Osteoblast (primary cell): ENCODE data around the gene FAM83G. TPM values are rescaled to one million over a fixed set of nuclear protein-coding genes. Genes with fewer than 3 reads are reported as not detected.
A peak's percentile ranks its signal among the peaks of the same experiment; 100 is the strongest.

ENCODE experiments used
- DNase-seq: peaks from one replicate; pipeline ENCODE4 v3.0.0; 2011; ENCODE audit warnings: low spot score, mixed read lengths; ENCODE audit not compliant: insufficient read length; ENCODE audit errors: missing footprints
- H2AFZ ChIP-seq: 2 replicates; pipeline ENCODE4 v1.6.0; 2011; ENCODE audit warnings: mild to moderate bottlenecking, low read length
- H3K27ac ChIP-seq: 2 replicates; pipeline ENCODE4 v1.5.1; 2011; ENCODE audit warnings: mild to moderate bottlenecking, low read depth, low read length, moderate library complexity
- H3K27me3 ChIP-seq: 2 replicates; pipeline ENCODE4 v1.6.0; 2012; ENCODE audit warnings: mild to moderate bottlenecking, control low read depth, inconsistent platforms, low read length, moderate library complexity; ENCODE audit not compliant: insufficient read depth
- H3K36me3 ChIP-seq: 2 replicates; pipeline ENCODE4 v1.5.1; 2011; ENCODE audit warnings: mild to moderate bottlenecking, low read length, control low read depth, moderate library complexity; ENCODE audit not compliant: insufficient read depth
- H3K4me1 ChIP-seq: 2 replicates; pipeline ENCODE4 v1.5.1; 2011; ENCODE audit warnings: mild to moderate bottlenecking, low read length, control low read depth, moderate library complexity; ENCODE audit not compliant: insufficient read depth
- H3K4me2 ChIP-seq: 2 replicates; pipeline ENCODE4 v1.6.0; 2011; ENCODE audit warnings: mild to moderate bottlenecking, low read length; ENCODE audit not compliant: insufficient read depth
- H3K4me3 ChIP-seq: fragments of 200-600 bp; sonication (generic); 3 replicates; pipeline ENCODE4 v1.5.1; 2012; ENCODE audit warnings: mild to moderate bottlenecking, low read length, inconsistent platforms; ENCODE audit not compliant: insufficient read depth
- H3K79me2 ChIP-seq: 2 replicates; pipeline ENCODE4 v1.6.0; 2012; ENCODE audit warnings: mild to moderate bottlenecking, low read length, control low read depth, inconsistent platforms; ENCODE audit not compliant: insufficient read depth
- H3K9me3 ChIP-seq: 2 replicates; pipeline ENCODE4 v1.5.1; 2011; ENCODE audit warnings: low read depth, low read length, control low read depth
- H4K20me1 ChIP-seq: 2 replicates; pipeline ENCODE4 v1.6.0; 2012; ENCODE audit warnings: mild to moderate bottlenecking, low read length, control low read depth; ENCODE audit not compliant: insufficient read depth
- CTCF ChIP-seq: IDR thresholded peaks from 2 replicates; pipeline ENCODE4 v1.5.1; 2011; ENCODE audit warnings: mild to moderate bottlenecking, low read depth, low read length, moderate library complexity; ENCODE audit errors: extremely low read depth
- total RNA-seq: library from RNA; depleted of rRNA; stranded (reverse); fragments of >200 nt; gene quantifications from 2 replicates; pipeline ENCODE4 v1.2.3, GENCODE V29; 2012

The FAM83G gene
- total RNA-seq, 1 donor: 11.6 TPM

- Histone ChIP-seq H3K9me3 (no peaks in the 10 kb centered on the region), H3K27ac (no peak overlapping the region)
These were observed 2.1 kb upstream of the FAM83G start for GRCh38 chr17:19006698-19007097.

GRCh38 chr17:19005789-19006430 is 1.3 kb upstream of the FAM83G start:
- no peak for DNase-seq
- Histone ChIP-seq H4K20me1 (peaks cover 11% of the 10 kb centered on the region), H3K4me2 (no peak overlapping the region), H3K79me2 (peaks cover 30% of the 10 kb centered on the region), H2AFZ (no peak overlapping the region), H3K27ac (no peak overlapping the region), H3K4me1 (peaks cover 28% of the 10 kb centered on the region), H3K9me3 (no peaks in the 10 kb centered on the region), H3K27me3 (no peaks in the 10 kb centered on the region), H3K4me3 (no peak overlapping the region), H3K36me3 (no peaks in the 10 kb centered on the region)
- no peak for TF ChIP-seq CTCF

More at GRCh38 chr17:19006698-19007097, 2.1 kb upstream of the FAM83G start:
- TF ChIP-seq CTCF: no peak
- H3K79me2 ChIP-seq: peaks cover 22% of the 10 kb centered on the region
- no peak overlapping the region for H3K4me2 ChIP-seq
- H3K27me3 ChIP-seq: no peaks in the 10 kb centered on the region
- no peak overlapping the region for H2AFZ ChIP-seq
- H3K4me3 ChIP-seq: no peak overlapping the region
- H3K4me1 ChIP-seq: peaks cover 20% of the 10 kb centered on the region
- no peak for DNase-seq
- H3K36me3 ChIP-seq: no peaks in the 10 kb centered on the region
- peaks cover 8% of the 10 kb centered on the region for H4K20me1 ChIP-seq

GRCh38 chr17:19005137-19005773 is 691 bp upstream of the FAM83G start:
- no peaks in the 10 kb centered on the region for H3K27me3 ChIP-seq
- peaks cover 36% of the 10 kb centered on the region for H3K79me2 ChIP-seq
- no peak for TF ChIP-seq CTCF
- DNase-seq: no peak
- peak overlapping the region; percentile 72 for H3K27ac ChIP-seq
- H3K9me3 ChIP-seq: no peaks in the 10 kb centered on the region
- H4K20me1 ChIP-seq: peaks cover 17% of the 10 kb centered on the region
- peak overlapping the region; percentile 73 for H3K4me3 ChIP-seq
- H3K4me1 ChIP-seq: peaks cover 35% of the 10 kb centered on the region
- peak overlapping the region; percentile 84 for H3K4me2 ChIP-seq
- H2AFZ ChIP-seq: peak overlapping the region; percentile 59
- H3K36me3 ChIP-seq: peaks cover 3% of the 10 kb centered on the region
